ENCODE measurements around the gene VWA2. TPM values are rescaled to one million over a fixed set of nuclear protein-coding genes. Genes with fewer than 3 reads are reported as not detected.

The VWA2 gene
- total and polyA plus RNA-seq, 2 donors (not counting 1 experiment from before 2014, with no cell fraction given): not detected

- H3K4me1 Mint-ChIP-seq: no peaks in the 10 kb centered on the region
- TF ChIP-seq EZH2 (IDR thresholded peaks at IDR 0.05; ENCODE audit: borderline replicate concordance, insufficient read depth, low read depth, low read length, poor library complexity, severe bottlenecking): no peak
- no peak for TF ChIP-seq CTCF (IDR thresholded peaks at IDR 0.05)
- CTCF ChIA-PET: interaction anchor here (2.3 kb wide), 1 partner anchor 21 kb away, joined by 10 read pairs; no protein-coding TSS in a partner anchor
- Histone ChIP-seq H2AFZ (ENCODE audit: insufficient read depth, low read depth, low read length, poor library complexity, severe bottlenecking) (no peak overlapping the region), H3K36me3 (replicated peaks in 1 of 2; ENCODE audit: control extremely low read depth in 1 of 2, control insufficient read depth in 1 of 2, extremely low read depth in 1 of 2, insufficient read depth in 2 of 2, low read length in 1 of 2) (no peaks in the 10 kb centered on the region), H3K4me2 (replicated peaks; ENCODE audit: low read depth, low read length, poor library complexity, severe bottlenecking) (no peak overlapping the region), H3K4me3 (ENCODE audit: control extremely low read depth in 1 of 5, extremely low read depth in 1 of 5, insufficient read depth in 1 of 5, low read depth in 2 of 5, low read length in 4 of 5) (no peak overlapping the region), H3K9ac (ENCODE audit: low read length) (no peak overlapping the region), H3K27me3 (replicated peaks in 1 of 4; ENCODE audit: control extremely low read depth in 1 of 4, control insufficient read depth in 3 of 4, insufficient read depth in 4 of 4, low read length in 3 of 4) (peaks cover 0 to 5% (median 0%) of the 10 kb centered on the region in 4 experiments), H3K27ac (ENCODE audit: low read length in 2 of 2) (no peak overlapping the region), H3K4me1 (ENCODE audit: control insufficient read depth in 2 of 2, insufficient read depth in 2 of 2, low read length in 2 of 2) (no peaks in the 10 kb centered on the region), H4K20me1 (ENCODE audit: control insufficient read depth, insufficient read depth, low read length, poor library complexity, severe bottlenecking) (no peaks in the 10 kb centered on the region), H3K79me2 (ENCODE audit: control insufficient read depth, insufficient read depth, low read length) (no peaks in the 10 kb centered on the region), H3K9me3 (ENCODE audit: control extremely low read depth in 1 of 3, control insufficient read depth in 2 of 3, insufficient read depth in 1 of 3, low read length in 2 of 3) (no peaks in the 10 kb centered on the region)
- 100% methylated on average over 1 of the region's 2 CpGs for WGBS (ENCODE audit: insufficient coverage)
- H3K27ac Mint-ChIP-seq: no peak overlapping the region
- DNase-seq (no peak), ATAC-seq (ENCODE audit: low read depth) (no peak)
- H3K27me3 Mint-ChIP-seq: peaks cover 8% of the 10 kb centered on the region
- POLR2A ChIA-PET: no interaction called here
- intact Hi-C loops (cut with micrococcal nuclease): no loop called here
- no peaks in the 10 kb centered on the region for H3K9me3 Mint-ChIP-seq (ENCODE audit: insufficient read depth)
- no peak overlapping the region for H3K4me3 Mint-ChIP-seq
These were observed 43.5 kb downstream of the VWA2 start for GRCh38 chr10:114282526-114282925.

- no peak overlapping the region for H3K4me3 ChIP-seq (ENCODE audit: control extremely low read depth in 1 of 5, extremely low read depth in 1 of 5, insufficient read depth in 1 of 5, low read depth in 2 of 5, low read length in 4 of 5)
- Mint-ChIP-seq H3K27me3 (peaks cover 4% of the 10 kb centered on the region), H3K27ac (no peak overlapping the region), H3K4me1 (no peaks in the 10 kb centered on the region), H3K4me3 (no peak overlapping the region), H3K9me3 (ENCODE audit: insufficient read depth) (no peaks in the 10 kb centered on the region)
- no peaks in the 10 kb centered on the region for H3K79me2 ChIP-seq (ENCODE audit: control insufficient read depth, insufficient read depth, low read length)
- ATAC-seq (ENCODE audit: low read depth) (no peak), DNase-seq (no peak)
- no peak overlapping the region for H3K4me2 ChIP-seq (replicated peaks; ENCODE audit: low read depth, low read length, poor library complexity, severe bottlenecking)
- H3K36me3 ChIP-seq (replicated peaks in 1 of 2; ENCODE audit: control extremely low read depth in 1 of 2, control insufficient read depth in 1 of 2, extremely low read depth in 1 of 2, insufficient read depth in 2 of 2, low read length in 1 of 2): no peaks in the 10 kb centered on the region
- no peak overlapping the region for H3K9ac ChIP-seq (ENCODE audit: low read length)
- H3K27ac ChIP-seq (ENCODE audit: low read length in 2 of 2): no peak overlapping the region
- H4K20me1 ChIP-seq (ENCODE audit: control insufficient read depth, insufficient read depth, low read length, poor library complexity, severe bottlenecking): no peaks in the 10 kb centered on the region
- WGBS (ENCODE audit: insufficient coverage): 94% methylated on average over 10 of the region's 10 CpGs
- ChIA-PET POLR2A (no interaction called here), CTCF (interaction anchor here (2.3 kb wide), 1 partner anchor 21 kb away, joined by 10 read pairs; no protein-coding TSS in a partner anchor)
- no peaks in the 10 kb centered on the region for H3K4me1 ChIP-seq (ENCODE audit: control insufficient read depth in 2 of 2, insufficient read depth in 2 of 2, low read length in 2 of 2)
- TF ChIP-seq EZH2 (IDR thresholded peaks at IDR 0.05; ENCODE audit: borderline replicate concordance, insufficient read depth, low read depth, low read length, poor library complexity, severe bottlenecking): no peak
- no peak for TF ChIP-seq CTCF (IDR thresholded peaks at IDR 0.05)
- no peaks in the 10 kb centered on the region for H3K27me3 ChIP-seq (replicated peaks in 1 of 4; ENCODE audit: control extremely low read depth in 1 of 4, control insufficient read depth in 3 of 4, insufficient read depth in 4 of 4, low read length in 3 of 4)
- intact Hi-C loops (cut with micrococcal nuclease): no loop called here
- no peaks in the 10 kb centered on the region for H3K9me3 ChIP-seq (ENCODE audit: control extremely low read depth in 1 of 3, control insufficient read depth in 2 of 3, insufficient read depth in 1 of 3, low read length in 2 of 3)
- H2AFZ ChIP-seq (ENCODE audit: insufficient read depth, low read depth, low read length, poor library complexity, severe bottlenecking): no peak overlapping the region
These were observed 44.0 kb downstream of the VWA2 start for GRCh38 chr10:114283091-114283490.

Data from B cell (primary cell).